ENCODE measurements around the gene TNK2.

The TNK2 gene

DNA sequence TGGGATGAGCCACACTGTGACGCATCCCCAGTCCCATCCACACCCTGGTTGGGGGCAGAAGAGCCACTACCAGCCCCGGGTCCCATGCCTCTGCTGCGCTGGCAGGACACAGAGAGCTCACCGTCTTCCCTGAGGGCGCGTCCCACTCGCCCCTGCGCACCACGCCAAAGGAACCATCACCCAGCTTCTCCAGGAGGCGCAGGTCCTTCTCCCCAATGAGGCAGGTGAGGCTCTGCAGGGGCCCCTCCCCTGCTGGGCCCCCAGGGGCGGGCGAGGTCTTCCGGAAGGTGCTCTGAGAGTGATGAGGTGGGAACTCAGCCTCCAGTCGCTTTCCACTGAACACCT is 23.7 kb downstream of the TNK2 start:
- TF ChIP-seq, protein P1, sequence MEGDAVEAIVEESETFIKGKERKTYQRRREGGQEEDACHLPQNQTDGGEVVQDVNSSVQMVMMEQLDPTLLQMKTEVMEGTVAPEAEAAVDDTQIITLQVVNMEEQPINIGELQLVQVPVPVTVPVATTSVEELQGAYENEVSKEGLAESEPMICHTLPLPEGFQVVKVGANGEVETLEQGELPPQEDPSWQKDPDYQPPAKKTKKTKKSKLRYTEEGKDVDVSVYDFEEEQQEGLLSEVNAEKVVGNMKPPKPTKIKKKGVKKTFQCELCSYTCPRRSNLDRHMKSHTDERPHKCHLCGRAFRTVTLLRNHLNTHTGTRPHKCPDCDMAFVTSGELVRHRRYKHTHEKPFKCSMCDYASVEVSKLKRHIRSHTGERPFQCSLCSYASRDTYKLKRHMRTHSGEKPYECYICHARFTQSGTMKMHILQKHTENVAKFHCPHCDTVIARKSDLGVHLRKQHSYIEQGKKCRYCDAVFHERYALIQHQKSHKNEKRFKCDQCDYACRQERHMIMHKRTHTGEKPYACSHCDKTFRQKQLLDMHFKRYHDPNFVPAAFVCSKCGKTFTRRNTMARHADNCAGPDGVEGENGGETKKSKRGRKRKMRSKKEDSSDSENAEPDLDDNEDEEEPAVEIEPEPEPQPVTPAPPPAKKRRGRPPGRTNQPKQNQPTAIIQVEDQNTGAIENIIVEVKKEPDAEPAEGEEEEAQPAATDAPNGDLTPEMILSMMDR (conservative IDR thresholded peaks at IDR 0.05; ENCODE audit: low read depth, low read length) = no peak
- DNase-seq (ENCODE audit: low read depth) = no peak
- H3K4me3 ChIP-seq (ENCODE audit: low read depth, low read length) = no peak overlapping the region

DNA sequence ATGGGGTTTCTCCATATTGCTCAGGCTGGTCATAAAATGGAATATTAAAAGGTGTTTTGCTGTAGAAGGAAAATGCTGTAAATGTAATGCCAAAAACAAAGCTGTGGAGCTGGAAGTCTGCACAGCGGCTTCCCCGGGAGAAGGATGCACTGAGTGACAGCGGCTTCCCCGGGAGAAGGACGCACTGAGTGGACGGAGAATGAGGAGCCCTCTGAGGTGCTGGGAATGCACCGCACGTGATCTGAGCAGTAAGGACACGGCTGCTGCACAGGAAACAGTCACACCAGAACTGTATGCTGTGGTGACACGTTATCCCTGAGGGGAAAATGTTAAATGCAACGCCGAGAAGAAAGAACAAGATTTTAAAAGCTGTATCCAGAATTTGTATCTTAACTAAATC is 24.6 kb downstream of the TNK2 start:
- H3K4me3 ChIP-seq (ENCODE audit: low read depth, low read length) = no peak overlapping the region
- TF ChIP-seq, protein P1 (conservative IDR thresholded peaks at IDR 0.05; ENCODE audit: low read depth, low read length) = no peak
- DNase-seq (ENCODE audit: low read depth) = no peak

DNA sequence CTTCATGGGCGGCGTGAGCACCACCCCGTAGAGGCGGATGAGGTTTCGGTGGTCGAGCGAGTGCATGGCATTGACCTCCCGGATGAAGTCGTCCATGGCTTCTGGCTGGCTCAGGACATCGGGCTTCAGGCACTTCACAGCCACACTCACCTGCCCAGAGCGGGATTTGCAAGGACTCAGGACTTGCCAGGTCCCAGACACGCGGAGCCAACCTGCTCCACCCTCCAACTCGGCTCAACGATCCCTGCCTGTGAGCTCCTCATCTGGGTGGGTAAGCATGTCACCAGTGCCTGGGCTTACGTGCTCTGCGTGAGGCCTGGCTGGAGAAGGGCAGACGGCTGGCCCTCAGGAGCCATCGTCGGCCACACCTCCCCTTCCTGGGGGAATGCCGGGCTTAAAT is 25.2 kb downstream of the TNK2 start:
- H3K4me3 ChIP-seq (ENCODE audit: low read depth, low read length) = no peak overlapping the region
- DNase-seq (ENCODE audit: low read depth) = no peak
- TF ChIP-seq, protein P1 (conservative IDR thresholded peaks at IDR 0.05; ENCODE audit: low read depth, low read length) = no peak

DNA sequence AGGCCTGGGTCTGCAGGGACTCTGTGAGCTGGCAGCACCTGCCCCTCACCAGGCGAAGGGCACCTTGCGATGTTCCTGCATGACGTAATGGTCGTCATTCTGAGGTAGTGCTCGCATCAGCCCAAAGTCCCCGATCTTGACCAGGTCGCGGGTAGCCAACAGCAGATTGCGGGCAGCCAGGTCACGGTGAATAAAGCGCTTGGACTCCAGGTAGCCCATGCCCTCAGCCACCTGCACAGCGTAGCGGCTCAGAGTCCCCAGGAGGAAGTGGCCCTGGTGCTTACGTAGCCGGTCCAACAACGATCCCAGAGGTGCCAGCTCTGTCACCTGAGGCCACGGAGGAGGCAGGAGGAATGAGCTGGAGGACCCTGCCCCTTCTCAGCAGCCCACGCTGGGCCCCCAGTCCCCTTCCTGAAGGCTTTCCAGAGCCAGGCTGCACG is 26.3 kb downstream of the TNK2 start:
- TF ChIP-seq, protein P1 (conservative IDR thresholded peaks at IDR 0.05; ENCODE audit: low read depth, low read length) = no peak
- no peak overlapping the region for H3K4me3 ChIP-seq (ENCODE audit: low read depth, low read length)
- DNase-seq (ENCODE audit: low read depth) = no peak

DNA sequence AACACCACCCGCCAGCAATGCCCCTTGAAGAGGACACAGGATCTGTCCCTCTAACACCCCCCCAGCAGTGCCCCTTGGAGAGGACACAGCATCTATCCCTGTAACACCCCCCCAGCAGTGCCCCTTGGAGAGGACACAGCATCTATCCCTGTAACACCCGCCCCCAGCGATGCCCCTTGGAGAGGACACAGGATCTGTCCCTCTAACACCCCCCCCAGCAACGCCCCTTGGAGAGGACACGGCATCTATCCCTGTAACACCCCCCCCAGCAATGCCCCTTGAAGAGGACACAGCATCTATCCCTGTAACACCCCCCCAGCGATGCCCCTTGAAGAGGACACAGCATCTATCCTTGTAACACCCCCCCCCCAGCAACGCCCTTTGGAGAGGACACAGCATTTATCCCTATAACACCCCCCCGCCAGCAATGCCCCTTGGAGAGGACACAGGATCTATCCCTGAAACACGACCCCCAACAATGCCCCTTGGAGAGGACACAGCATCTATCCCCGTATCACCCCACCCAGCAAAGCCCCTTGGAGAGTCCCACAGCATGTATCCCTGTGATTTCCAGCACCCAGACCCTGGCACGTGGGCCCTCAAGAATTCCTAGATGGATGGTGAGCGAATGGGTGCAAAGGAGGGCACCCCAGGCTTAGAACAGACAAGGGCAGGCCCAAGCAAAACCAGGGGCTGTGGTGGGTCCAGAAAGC is 26.9 kb downstream of the TNK2 start:
- DNase-seq (ENCODE audit: low read depth) = no peak
- no peak overlapping the region for H3K4me3 ChIP-seq (ENCODE audit: low read depth, low read length)
- TF ChIP-seq, protein P1 (conservative IDR thresholded peaks at IDR 0.05; ENCODE audit: low read depth, low read length) = no peak

DNA sequence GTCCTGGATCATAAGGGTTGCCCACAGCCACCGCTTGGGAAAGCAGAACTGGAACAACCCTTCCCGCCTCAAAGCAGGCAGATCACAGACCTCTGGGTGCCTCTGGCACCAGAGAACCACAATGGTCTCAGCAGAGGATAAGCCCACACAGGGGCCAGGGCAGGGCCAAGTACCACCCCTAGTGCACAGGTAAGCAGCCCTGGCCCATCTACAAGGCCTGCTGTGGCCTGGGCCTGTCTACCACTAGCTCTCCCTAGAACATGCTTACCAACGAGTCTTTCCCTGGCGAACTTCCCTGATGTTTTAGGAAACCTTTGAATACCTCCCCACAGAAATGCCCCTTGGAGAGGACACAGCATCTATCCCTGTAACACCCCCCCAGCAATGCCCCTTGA is 28.3 kb downstream of the TNK2 start:
- TF ChIP-seq, protein P1 (conservative IDR thresholded peaks at IDR 0.05; ENCODE audit: low read depth, low read length) = no peak
- no peak overlapping the region for H3K4me3 ChIP-seq (ENCODE audit: low read depth, low read length)
- DNase-seq (ENCODE audit: low read depth) = no peak

DNA sequence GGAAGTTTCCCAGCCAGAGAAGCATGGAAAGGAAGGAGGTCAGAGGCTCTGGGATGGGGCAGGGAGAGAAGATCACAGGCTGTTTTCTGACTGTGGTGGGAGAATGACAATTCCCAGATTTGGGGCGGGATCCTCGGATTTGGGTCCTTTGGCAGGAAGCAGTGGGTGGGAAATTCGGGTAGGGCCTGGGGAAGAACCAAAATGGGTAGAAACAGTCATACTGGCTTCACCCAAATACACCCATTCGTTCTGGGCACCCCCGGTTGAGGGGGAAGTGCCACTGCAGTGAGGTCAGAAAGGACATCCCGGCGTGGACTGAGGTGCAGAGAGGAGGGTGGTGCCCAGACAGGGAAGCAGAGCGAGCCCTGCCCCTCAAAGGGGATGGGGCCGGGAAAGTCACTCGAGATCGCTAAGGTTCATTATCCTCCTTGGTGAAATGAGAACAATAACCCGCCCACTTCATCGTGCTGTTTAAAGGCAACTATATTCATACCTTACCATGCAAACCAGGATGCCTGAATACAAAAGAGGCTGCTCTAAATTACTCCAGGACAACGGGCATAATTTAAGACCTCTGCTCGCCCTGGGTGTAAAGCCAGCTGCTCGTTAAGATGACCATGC is 28.8 kb downstream of the TNK2 start:
- no peak for DNase-seq (ENCODE audit: low read depth)
- H3K4me3 ChIP-seq (ENCODE audit: low read depth, low read length) = no peak overlapping the region
- TF ChIP-seq, protein P1 (conservative IDR thresholded peaks at IDR 0.05; ENCODE audit: low read depth, low read length) = no peak
